ENCODE measurements around the gene GPR143.
A peak's percentile ranks its signal among the peaks of the same experiment; 100 is the strongest.

Gene GPR143

DNA sequence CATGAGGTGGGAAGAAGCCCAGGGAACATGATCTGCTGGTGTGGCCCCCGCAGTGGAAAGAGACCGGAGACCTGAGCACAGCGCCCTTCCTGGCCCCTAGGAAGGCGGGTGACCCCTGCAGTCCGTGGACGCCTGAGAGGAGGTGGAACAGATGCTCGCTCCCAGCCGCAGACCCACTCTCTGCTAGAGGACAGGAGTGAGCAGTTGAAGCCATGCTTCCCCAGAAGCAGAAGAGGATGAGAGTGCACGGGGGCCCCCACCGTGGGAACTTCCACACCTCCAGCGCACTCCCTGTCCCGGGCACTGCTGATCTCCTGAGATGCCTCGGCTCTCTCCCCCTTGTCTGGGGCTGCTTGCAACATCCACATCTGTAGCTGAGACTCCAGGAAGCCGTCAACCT is 62.2 kb downstream of the GPR143 start:
- FAIRE-seq = no peak
- no peak for DNase-seq (ENCODE audit: insufficient read length)
- TF ChIP-seq TAF1 (IDR thresholded peaks at IDR 0.05; ENCODE audit: borderline replicate concordance, low read depth, low read length) (no peak), POLR2AphosphoS5 (IDR thresholded peaks at IDR 0.05; ENCODE audit: low read depth, low read length) (no peak), POLR2A (IDR thresholded peaks at IDR 0.05; ENCODE audit: low read depth, low read length) (no peak)

DNA sequence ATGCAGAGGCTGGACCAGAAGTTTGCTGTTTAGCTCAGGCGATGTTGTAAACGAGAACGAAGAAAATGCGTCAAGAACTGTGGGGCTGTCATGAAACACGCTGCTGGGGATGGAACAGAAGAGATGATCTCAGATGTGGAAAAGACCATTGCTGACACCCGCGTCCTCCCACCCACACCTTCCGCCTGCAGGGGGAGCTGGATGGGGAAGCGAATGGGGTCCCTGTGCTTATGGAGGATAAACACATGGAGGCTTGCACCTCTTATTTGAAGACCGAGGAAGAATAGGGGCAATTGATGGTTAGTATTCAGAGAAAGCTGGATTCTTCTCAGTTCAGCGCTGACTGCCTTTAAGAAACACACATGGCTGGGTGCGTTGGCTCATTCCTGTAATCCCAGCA is 63.9 kb downstream of the GPR143 start:
- no peak for DNase-seq (ENCODE audit: insufficient read length)
- FAIRE-seq = no peak
- TF ChIP-seq POLR2AphosphoS5 (IDR thresholded peaks at IDR 0.05; ENCODE audit: low read depth, low read length) (no peak), POLR2A (IDR thresholded peaks at IDR 0.05; ENCODE audit: low read depth, low read length) (no peak), TAF1 (IDR thresholded peaks at IDR 0.05; ENCODE audit: borderline replicate concordance, low read depth, low read length) (no peak)

DNA sequence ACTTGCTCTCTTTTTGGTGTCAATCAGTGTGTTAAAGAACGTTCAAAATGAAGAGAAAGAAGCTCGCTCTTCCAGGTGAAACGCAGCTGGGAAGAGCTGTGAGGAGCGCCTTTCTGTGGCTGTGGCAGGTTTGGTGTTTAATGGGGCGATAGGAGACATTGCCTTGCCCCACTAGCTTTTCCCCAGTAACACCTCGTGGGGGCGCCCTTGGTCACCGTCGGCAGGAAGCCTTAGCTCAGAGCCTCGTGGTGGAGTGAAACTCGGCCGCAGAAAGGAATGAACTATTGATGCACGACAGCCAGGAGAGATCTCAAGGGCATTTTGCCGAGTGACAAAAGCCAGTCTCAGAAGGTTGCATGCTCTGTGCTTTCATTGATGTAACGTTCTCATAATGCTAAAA is 65.1 kb downstream of the GPR143 start:
- no peak for FAIRE-seq
- TF ChIP-seq POLR2AphosphoS5 (IDR thresholded peaks at IDR 0.05; ENCODE audit: low read depth, low read length) (no peak), TAF1 (IDR thresholded peaks at IDR 0.05; ENCODE audit: borderline replicate concordance, low read depth, low read length) (no peak)
- DNase-seq (ENCODE audit: insufficient read length) = no peak

DNA sequence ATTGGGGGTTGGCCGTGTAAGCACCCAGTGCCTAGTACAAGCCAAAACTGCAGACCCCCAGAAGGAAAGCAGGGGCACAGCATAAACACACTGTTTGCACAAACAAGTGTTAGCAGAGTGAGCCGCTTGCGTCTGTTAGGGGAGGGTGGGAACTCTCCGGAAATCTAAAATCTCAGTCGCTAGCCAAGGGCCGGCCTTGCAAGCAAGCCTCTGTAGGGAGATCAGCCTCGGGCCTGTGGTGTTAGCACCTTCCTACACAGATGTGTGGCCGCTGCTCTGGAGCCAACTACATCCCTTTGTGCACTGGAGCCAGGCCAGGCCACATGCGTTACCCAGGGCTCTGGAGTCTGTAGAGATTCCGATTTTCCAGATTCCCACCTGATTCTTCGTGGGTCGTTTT is 67.1 kb downstream of the GPR143 start:
- no peak for DNase-seq (ENCODE audit: insufficient read length)
- TF ChIP-seq POLR2A (IDR thresholded peaks at IDR 0.05; ENCODE audit: low read depth, low read length) (no peak), POLR2AphosphoS5 (IDR thresholded peaks at IDR 0.05; ENCODE audit: low read depth, low read length) (no peak), TAF1 (IDR thresholded peaks at IDR 0.05; ENCODE audit: borderline replicate concordance, low read depth, low read length) (no peak)
- FAIRE-seq = no peak

DNA sequence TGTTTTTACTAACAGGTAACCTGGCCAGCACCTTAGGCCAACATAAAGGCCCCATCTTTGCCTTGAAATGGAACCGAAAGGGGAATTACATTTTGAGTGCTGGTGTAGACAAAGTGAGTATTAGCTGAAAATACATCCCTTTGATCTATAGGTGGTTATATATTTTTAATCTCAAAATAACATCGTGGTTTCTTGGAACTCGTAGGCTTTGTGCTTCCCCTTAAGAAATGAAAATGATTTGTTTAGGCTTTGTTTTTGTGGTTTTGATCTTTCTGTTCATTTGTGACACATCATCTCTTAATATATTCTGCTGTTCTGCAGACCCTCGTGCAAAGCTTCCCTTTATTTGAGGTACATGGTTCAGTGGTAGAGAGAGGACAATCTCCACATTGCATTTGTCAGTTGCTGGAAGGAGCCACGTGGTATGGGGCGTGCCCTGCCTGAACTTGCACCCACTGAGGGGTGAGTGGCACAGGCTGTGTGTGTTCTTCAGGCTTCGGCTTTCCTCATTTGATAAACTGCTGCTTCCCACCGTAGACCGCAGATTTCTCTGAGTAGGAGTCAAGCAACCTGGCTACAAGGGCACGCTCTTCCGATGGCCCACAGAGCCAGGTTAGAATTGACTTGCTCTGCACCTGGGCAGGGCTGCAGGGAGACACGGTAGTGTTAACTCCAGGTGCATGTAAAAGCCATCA is 72.2 kb downstream of the GPR143 start:
- TF ChIP-seq POLR2A (IDR thresholded peaks at IDR 0.05; ENCODE audit: low read depth, low read length) (no peak), POLR2AphosphoS5 (IDR thresholded peaks at IDR 0.05; ENCODE audit: low read depth, low read length) (no peak), TAF1 (IDR thresholded peaks at IDR 0.05; ENCODE audit: borderline replicate concordance, low read depth, low read length) (no peak)
- FAIRE-seq = no peak
- DNase-seq (ENCODE audit: insufficient read length) = no peak

DNA sequence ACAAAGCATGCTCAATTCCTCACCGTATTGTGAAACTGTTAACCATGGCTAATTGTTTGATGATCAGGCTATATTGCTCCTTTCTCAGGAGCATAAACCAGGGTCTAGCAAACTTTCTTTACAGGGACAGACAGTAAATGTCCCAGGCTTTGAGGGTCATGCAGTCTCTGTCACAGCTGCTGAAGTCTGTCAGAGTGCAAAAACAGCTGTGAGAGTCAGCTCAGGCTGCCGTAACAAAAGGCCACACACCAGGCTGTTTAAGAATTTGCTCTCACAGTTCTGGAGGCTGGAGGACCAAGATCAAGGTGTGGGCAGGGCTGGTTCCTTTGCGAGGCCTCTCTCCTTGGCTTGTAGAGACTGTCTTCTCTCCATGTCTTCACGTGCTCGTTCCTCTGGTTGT is 75.6 kb downstream of the GPR143 start:
- TF ChIP-seq POLR2A (IDR thresholded peaks at IDR 0.05; ENCODE audit: low read depth, low read length) = no peak
- no peak for TF ChIP-seq POLR2AphosphoS5 (IDR thresholded peaks at IDR 0.05; ENCODE audit: low read depth, low read length)
- FAIRE-seq (no peak), DNase-seq (ENCODE audit: insufficient read length) (no peak)

DNA sequence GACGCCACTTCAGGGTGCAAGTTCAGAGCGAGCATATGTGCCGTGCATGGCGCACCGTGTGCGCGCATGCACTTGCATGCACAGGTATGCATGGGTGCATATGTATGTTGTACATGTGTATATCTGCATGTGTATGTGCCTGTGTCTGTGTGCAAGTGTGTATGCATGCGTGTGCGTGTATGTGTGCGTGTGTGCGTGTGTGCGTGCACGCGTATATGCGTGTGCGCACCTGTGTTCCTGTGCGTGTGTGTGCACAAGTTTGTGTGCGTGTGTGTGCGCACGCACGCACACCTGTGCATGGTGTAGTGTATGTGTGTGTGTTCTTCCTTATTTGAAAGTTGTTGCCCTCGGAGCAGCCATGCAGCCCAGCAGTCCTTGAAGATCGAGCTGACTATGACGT is 76.8 kb downstream of the GPR143 start:
- DNase-seq (ENCODE audit: insufficient read length) (no peak), FAIRE-seq (no peak)
- TF ChIP-seq TAF1 (IDR thresholded peaks at IDR 0.05; ENCODE audit: borderline replicate concordance, low read depth, low read length) = no peak
- TF ChIP-seq POLR2A (IDR thresholded peaks at IDR 0.05; ENCODE audit: low read depth, low read length) = no peak
- TF ChIP-seq POLR2AphosphoS5 (IDR thresholded peaks at IDR 0.05; ENCODE audit: low read depth, low read length) = no peak

DNA sequence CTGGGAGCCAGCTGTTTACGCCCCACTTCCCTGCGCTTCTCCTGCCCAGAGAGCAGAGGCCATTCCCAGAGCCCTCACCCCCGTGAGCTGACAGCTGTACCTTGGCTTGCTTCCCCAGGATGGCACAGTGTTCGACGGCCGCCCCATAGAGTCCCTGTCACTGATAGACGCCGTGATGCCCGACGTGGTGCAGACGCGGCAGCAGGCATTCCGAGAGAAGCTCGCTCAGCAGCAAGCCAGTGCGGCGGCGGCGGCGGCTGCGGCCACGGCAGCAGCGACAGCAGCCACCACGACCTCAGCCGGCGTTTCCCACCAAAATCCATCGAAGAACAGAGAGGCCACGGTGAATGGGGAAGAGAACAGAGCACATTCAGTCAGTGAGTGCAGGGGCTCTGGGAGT is 77.7 kb downstream of the GPR143 start:
- no peak for FAIRE-seq
- no peak for TF ChIP-seq POLR2AphosphoS5 (IDR thresholded peaks at IDR 0.05; ENCODE audit: low read depth, low read length)
- no peak for TF ChIP-seq TAF1 (IDR thresholded peaks at IDR 0.05; ENCODE audit: borderline replicate concordance, low read depth, low read length)
- no peak for TF ChIP-seq POLR2A (IDR thresholded peaks at IDR 0.05; ENCODE audit: low read depth, low read length)
- DNase-seq (ENCODE audit: insufficient read length) = no peak

DNA sequence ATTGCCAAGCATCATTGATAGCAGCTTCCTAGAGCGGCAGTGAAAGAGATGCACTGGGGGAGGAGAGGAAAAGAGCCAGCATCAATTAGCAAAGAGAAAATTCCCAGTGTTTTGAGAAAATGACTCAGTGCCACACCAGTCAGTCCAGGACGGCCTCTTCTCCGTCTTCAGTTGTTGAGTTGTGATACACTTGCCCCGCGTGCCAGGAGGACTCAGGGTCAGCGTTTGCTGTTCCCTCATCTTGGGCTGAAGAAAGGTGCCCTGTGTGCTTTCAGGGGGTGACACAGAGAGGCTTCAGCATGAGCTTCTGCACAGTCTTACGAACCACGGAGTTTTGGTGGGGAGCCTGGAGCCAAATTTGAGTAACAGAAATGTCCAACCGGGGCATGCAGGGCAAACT is 82.3 kb downstream of the GPR143 start:
- peak; percentile 57 for FAIRE-seq
- DNase-seq (ENCODE audit: insufficient read length) = no peak
- TF ChIP-seq TAF1 (IDR thresholded peaks at IDR 0.05; ENCODE audit: borderline replicate concordance, low read depth, low read length) = no peak
- TF ChIP-seq POLR2AphosphoS5 (IDR thresholded peaks at IDR 0.05; ENCODE audit: low read depth, low read length) = no peak
- no peak for TF ChIP-seq POLR2A (IDR thresholded peaks at IDR 0.05; ENCODE audit: low read depth, low read length)

DNA sequence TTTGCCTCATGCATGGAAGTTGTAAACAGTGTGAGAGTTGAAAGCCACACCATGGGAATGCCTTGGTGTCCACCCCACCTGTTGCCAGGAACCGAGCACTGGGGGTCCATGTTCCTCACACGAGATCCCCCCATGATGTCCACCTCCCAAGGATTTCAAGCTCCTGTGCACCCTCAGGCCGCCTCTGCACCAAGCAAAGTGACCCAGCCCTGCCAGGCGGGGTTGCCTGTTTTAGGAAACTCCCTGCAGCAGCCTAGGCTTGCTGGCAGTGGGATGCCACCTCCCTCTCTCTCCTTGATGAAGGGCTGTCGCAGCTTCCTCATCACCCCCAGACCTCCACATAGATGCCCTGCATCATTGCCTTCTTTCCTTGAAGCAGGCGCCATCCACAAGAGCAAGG is 82.8 kb downstream of the GPR143 start:
- no peak for TF ChIP-seq POLR2AphosphoS5 (IDR thresholded peaks at IDR 0.05; ENCODE audit: low read depth, low read length)
- TF ChIP-seq TAF1 (IDR thresholded peaks at IDR 0.05; ENCODE audit: borderline replicate concordance, low read depth, low read length) = no peak
- no peak for TF ChIP-seq POLR2A (IDR thresholded peaks at IDR 0.05; ENCODE audit: low read depth, low read length)
- DNase-seq (ENCODE audit: insufficient read length) = no peak
- FAIRE-seq = no peak

DNA sequence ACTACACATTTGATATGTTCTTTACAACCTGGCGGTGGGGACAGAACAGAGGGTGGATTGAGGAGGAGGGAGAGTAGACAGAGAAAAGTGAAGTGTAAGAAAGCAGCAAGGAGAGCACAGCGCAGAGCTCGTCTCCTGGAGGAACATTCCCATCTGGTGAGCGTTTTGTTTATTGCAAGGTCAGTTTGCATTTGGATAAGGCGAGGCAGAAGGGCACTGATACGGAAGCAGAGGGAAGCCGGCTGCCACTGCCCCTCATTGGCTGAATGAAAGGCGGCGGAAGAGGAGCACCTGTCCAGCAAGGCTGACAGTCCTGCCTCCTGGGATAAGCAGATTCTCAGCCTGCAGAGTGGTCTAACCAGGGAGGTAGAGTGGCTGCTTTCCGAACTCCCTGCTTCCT is 83.2 kb downstream of the GPR143 start:
- DNase-seq (ENCODE audit: insufficient read length) (no peak), FAIRE-seq (no peak)
- no peak for TF ChIP-seq TAF1 (IDR thresholded peaks at IDR 0.05; ENCODE audit: borderline replicate concordance, low read depth, low read length)
- no peak for TF ChIP-seq POLR2AphosphoS5 (IDR thresholded peaks at IDR 0.05; ENCODE audit: low read depth, low read length)
- TF ChIP-seq POLR2A (IDR thresholded peaks at IDR 0.05; ENCODE audit: low read depth, low read length) = no peak

DNA sequence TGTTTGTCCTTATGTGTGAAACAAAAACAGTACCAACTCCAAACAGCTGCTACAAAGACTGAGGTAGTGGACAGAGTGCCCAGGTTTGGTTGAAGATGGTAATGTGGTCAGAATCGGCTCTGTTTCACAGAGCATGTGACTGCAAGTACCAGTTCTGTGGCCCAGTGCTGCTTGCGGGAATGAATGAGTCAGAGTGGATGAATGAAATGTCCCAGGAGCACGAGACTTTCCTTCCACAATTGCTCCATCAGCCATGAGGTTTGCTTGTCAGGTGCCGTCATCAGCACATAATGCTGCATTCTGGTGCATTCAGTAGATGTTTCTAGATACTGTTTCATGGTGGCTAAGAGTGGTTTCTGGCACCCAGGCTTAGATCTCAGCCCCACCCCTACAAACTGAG is 84.2 kb downstream of the GPR143 start:
- TF ChIP-seq POLR2A (IDR thresholded peaks at IDR 0.05; ENCODE audit: low read depth, low read length) (no peak), TAF1 (IDR thresholded peaks at IDR 0.05; ENCODE audit: borderline replicate concordance, low read depth, low read length) (no peak), POLR2AphosphoS5 (IDR thresholded peaks at IDR 0.05; ENCODE audit: low read depth, low read length) (no peak)
- DNase-seq (ENCODE audit: insufficient read length) = no peak
- peak; percentile 44 for FAIRE-seq

DNA sequence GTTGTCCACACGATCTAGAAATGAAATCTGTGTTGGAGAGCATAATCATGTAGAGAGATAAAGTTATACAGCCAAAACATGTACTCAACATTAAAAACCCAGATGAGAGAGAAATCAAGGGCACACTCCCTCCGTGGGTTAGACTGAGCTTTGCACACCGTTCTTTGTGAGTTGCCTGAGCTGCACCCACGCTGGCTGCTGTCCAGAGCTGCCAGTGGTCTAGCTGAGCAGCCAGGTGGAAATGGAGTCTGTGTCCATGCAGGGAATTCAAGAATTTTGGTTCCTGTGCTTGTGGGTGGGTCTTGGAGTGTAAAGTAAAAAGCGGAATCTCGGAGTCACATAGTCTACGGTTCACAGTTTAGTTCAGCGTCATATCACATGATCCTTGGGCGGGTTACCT is 84.6 kb downstream of the GPR143 start:
- TF ChIP-seq POLR2A (IDR thresholded peaks at IDR 0.05; ENCODE audit: low read depth, low read length) = no peak
- TF ChIP-seq POLR2AphosphoS5 (IDR thresholded peaks at IDR 0.05; ENCODE audit: low read depth, low read length) = no peak
- no peak for TF ChIP-seq TAF1 (IDR thresholded peaks at IDR 0.05; ENCODE audit: borderline replicate concordance, low read depth, low read length)
- FAIRE-seq (no peak), DNase-seq (ENCODE audit: insufficient read length) (no peak)

Measured in GM12892 (cell line).